Gastrocnemius medialis (tissue), 4 donors: Measurements from ENCODE around the gene CD8A.
"Not testable (repeated sequence)": the region's sequence is repeated elsewhere in the genome, so short reads cannot be mapped to it uniquely, and the experiment has no call there.

ENCODE experiments used
- CTCF ChIP-seq, 5 experiments: fragments of 450-650 bp in 3 of 5; fragments of 200-600 bp in 2 of 5; sonication (generic) in 2 of 5; IDR thresholded peaks in 4 of 5; conservative IDR thresholded peaks in 1 of 5; 1 replicate in 4 of 5; 2 replicates in 1 of 5; pipeline ENCODE4 v1.5.1; 2016 to 2019; ENCODE audit warnings: antibody characterized with exemption in 5 of 5, mild to moderate bottlenecking in 3 of 5, moderate library complexity in 3 of 5
- POLR2A ChIP-seq, 2 donors: fragments of 450-650 bp; IDR thresholded peaks; one replicate each; pipeline ENCODE4 v1.6.1; 2017; ENCODE audit warnings: antibody characterized with exemption in 2 of 2, mild to moderate bottlenecking in 2 of 2, moderate library complexity in 2 of 2

GRCh38 chr2:86837714-86838113 lies 47.0 kb upstream of the CD8A start:
- TF ChIP-seq CTCF (IDR thresholded peaks at IDR 0.05 in 4 of 5, conservative IDR thresholded peaks at IDR 0.05 in 1 of 5); POLR2A (IDR thresholded peaks at IDR 0.05): not testable (repeated sequence)
